Naive thymus-derived CD8-positive, alpha-beta T cell (primary cell): Measurements from ENCODE around the gene PLA2R1. TPM values are rescaled to one million over a fixed set of nuclear protein-coding genes. Genes with fewer than 3 reads are reported as not detected.

ENCODE experiments used
- ATAC-seq, 2 donors: fragments of 150-1000 bp; cut with Tn5 transposase in 1 of 2; sonication (Bioruptor Pico), chemical (Tn5 transposase) in 1 of 2; 1 replicate in 1 of 2; 2 replicates in 1 of 2; pipeline ENCODE4 v1.10.0; 2021; ENCODE audit warnings: mild to moderate bottlenecking in 2 of 2, moderate library complexity in 2 of 2
- POLR2A ChIA-PET: fragments of 350-600 bp; sonication (Branson Sonifier 250); formaldehyde crosslinking; loops from one replicate; lab custom pipeline; 2021; ENCODE audit warnings: antibody characterized with exemption; lab: Charles Lee
- DNase-seq, 10 donors: peaks; one replicate each; pipeline versions ENCODE4 v3.0.0 to v3.0.0-alpha.2; 2020 to 2022
- H3K27ac Mint-ChIP-seq, 10 donors: one replicate each; pipeline ENCODE4 v1.8.0; 2020 to 2022; ENCODE audit warnings: mild to moderate bottlenecking in 10 of 10, mixed read lengths in 10 of 10, moderate library complexity in 4 of 10, inconsistent platforms in 1 of 10
- H3K27me3 Mint-ChIP-seq, 5 donors: one replicate each; pipeline ENCODE4 v1.8.0; 2021 to 2022; ENCODE audit warnings: mixed read lengths in 5 of 5
- H3K36me3 Mint-ChIP-seq, 3 donors: one replicate each; pipeline ENCODE4 v1.8.0; 2020 to 2022; ENCODE audit warnings: mixed read lengths in 3 of 3, mild to moderate bottlenecking in 2 of 3, inconsistent platforms in 1 of 3
- H3K4me1 Mint-ChIP-seq, 4 donors: one replicate each; pipeline ENCODE4 v1.8.0; 2021 to 2022; ENCODE audit warnings: mixed read lengths in 4 of 4
- H3K4me3 Mint-ChIP-seq, 10 donors: one replicate each; pipeline ENCODE4 v1.8.0; 2020 to 2022; ENCODE audit warnings: mild to moderate bottlenecking in 10 of 10, mixed read lengths in 10 of 10, moderate library complexity in 6 of 10, inconsistent platforms in 1 of 10
- H3K9me3 Mint-ChIP-seq, 9 donors: one replicate each; pipeline ENCODE4 v1.8.0; 2020 to 2022; ENCODE audit warnings: mixed read lengths in 9 of 9, mild to moderate bottlenecking in 3 of 9, inconsistent platforms in 1 of 9, moderate library complexity in 1 of 9
- polyA plus RNA-seq, 3 donors: library from polyadenylated mRNA; unstranded; fragments of 300-500 nt; fragmentation: Illumina TruSeq; gene quantifications; one replicate each; pipeline ENCODE4 v1.2.3, GENCODE V29; 2021
- total RNA-seq, 8 experiments: library from RNA in 2 of 8; stranded (reverse) in 2 of 8; gene quantifications; one replicate each; pipeline ENCODE4 v1.2.3 and lab custom pipeline; 2021 to 2026

Gene PLA2R1
- total and polyA plus RNA-seq, 5 experiments from 2014 or later, result not detected

- POLR2A ChIA-PET, result no interaction called here
- Mint-ChIP-seq H3K36me3 (peaks cover 0 to 6% (median 4%) of the 10 kb centered on the region in 3 donors), H3K4me1 (peaks cover 4 to 9% (median 7%) of the 10 kb centered on the region in 4 donors), H3K9me3 (peaks cover 0 to 1% (median 0%) of the 10 kb centered on the region in 9 donors), H3K27me3 (peaks cover 26 to 69% (median 61%) of the 10 kb centered on the region in 5 donors), H3K4me3 (no peak overlapping the region), H3K27ac (no peak overlapping the region)
- ATAC-seq, result no peak
- no peak for DNase-seq
Observed at GRCh38 chr2:160060297-160060696, 2.1 kb downstream of the PLA2R1 start.

GRCh38 chr2:160057356-160057755 is 5.1 kb downstream of the PLA2R1 start:
- no peak overlapping the region for H3K4me3 Mint-ChIP-seq
- DNase-seq, result no peak
- ATAC-seq, result no peak
- peaks cover 0 to 1% (median 0%) of the 10 kb centered on the region in 4 donors for H3K4me1 Mint-ChIP-seq
- H3K27me3 Mint-ChIP-seq, result peaks cover 24 to 50% (median 47%) of the 10 kb centered on the region in 5 donors
- peaks cover 0 to 6% (median 4%) of the 10 kb centered on the region in 3 donors for H3K36me3 Mint-ChIP-seq
- H3K27ac Mint-ChIP-seq, result peak overlapping the region in 1 of 10 donors; percentile 40
- H3K9me3 Mint-ChIP-seq, result no peaks in the 10 kb centered on the region
- POLR2A ChIA-PET, result no interaction called here

GRCh38 chr2:160055726-160056108 is 6.7 kb downstream of the PLA2R1 start:
- no peak for ATAC-seq
- peaks cover 0 to 6% (median 4%) of the 10 kb centered on the region in 3 donors for H3K36me3 Mint-ChIP-seq

GRCh38 chr2:160054984-160055725 is 7.3 kb downstream of the PLA2R1 start:
- POLR2A ChIA-PET, result no interaction called here
- peaks cover 18 to 46% (median 33%) of the 10 kb centered on the region in 5 donors for H3K27me3 Mint-ChIP-seq
- no peak overlapping the region for H3K27ac Mint-ChIP-seq
- no peak for DNase-seq
- no peaks in the 10 kb centered on the region for H3K9me3 Mint-ChIP-seq
- no peak overlapping the region for H3K4me3 Mint-ChIP-seq
- no peaks in the 10 kb centered on the region for H3K4me1 Mint-ChIP-seq
- H3K36me3 Mint-ChIP-seq, result peaks cover 0 to 6% (median 0%) of the 10 kb centered on the region in 3 donors
- no peak for ATAC-seq

More at GRCh38 chr2:160055726-160056108, 6.7 kb downstream of the PLA2R1 start:
- H3K9me3 Mint-ChIP-seq, result no peaks in the 10 kb centered on the region
- H3K4me1 Mint-ChIP-seq, result no peaks in the 10 kb centered on the region
- no peak for DNase-seq
- H3K27ac Mint-ChIP-seq, result no peak overlapping the region
- H3K4me3 Mint-ChIP-seq, result no peak overlapping the region
- H3K27me3 Mint-ChIP-seq, result peaks cover 20 to 47% (median 38%) of the 10 kb centered on the region in 5 donors
- POLR2A ChIA-PET, result no interaction called here

GRCh38 chr2:160053946-160054345 is 8.5 kb downstream of the PLA2R1 start:
- H3K9me3 Mint-ChIP-seq, result no peaks in the 10 kb centered on the region
- no peak overlapping the region for H3K4me3 Mint-ChIP-seq
- H3K4me1 Mint-ChIP-seq, result no peaks in the 10 kb centered on the region
- H3K36me3 Mint-ChIP-seq, result peaks cover 0 to under 1% (median 0%) of the 10 kb centered on the region in 3 donors
- peaks cover 12 to 36% (median 25%) of the 10 kb centered on the region in 5 donors for H3K27me3 Mint-ChIP-seq
- POLR2A ChIA-PET, result no interaction called here
- DNase-seq, result no peak
- no peak for ATAC-seq
- H3K27ac Mint-ChIP-seq, result no peak overlapping the region

DNA sequence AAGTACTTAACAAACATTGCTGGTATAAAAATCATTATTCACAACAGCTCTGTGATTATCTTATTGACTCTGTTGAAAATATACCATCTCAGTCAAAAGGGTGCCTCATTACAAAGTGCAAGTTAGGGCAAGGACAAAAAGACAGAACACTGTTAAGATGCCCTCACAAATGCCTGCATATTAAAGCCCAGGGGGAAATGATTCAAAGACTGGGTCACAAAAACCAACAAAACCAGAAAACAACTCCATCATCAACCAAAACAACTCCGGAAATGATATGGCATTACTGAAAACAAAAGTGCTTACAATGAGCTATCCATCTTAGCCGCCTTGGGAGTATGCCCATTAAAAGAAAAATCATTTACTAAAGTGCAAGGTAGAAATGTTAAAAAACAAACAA is 9.9 kb downstream of the PLA2R1 start:
- Mint-ChIP-seq H3K27me3 (peaks cover 6 to 22% (median 13%) of the 10 kb centered on the region in 5 donors), H3K4me3 (no peak overlapping the region), H3K4me1 (no peaks in the 10 kb centered on the region), H3K9me3 (no peaks in the 10 kb centered on the region), H3K36me3 (no peaks in the 10 kb centered on the region), H3K27ac (no peak overlapping the region)
- DNase-seq (no peak), ATAC-seq (no peak)
- POLR2A ChIA-PET, result no interaction called here

DNA sequence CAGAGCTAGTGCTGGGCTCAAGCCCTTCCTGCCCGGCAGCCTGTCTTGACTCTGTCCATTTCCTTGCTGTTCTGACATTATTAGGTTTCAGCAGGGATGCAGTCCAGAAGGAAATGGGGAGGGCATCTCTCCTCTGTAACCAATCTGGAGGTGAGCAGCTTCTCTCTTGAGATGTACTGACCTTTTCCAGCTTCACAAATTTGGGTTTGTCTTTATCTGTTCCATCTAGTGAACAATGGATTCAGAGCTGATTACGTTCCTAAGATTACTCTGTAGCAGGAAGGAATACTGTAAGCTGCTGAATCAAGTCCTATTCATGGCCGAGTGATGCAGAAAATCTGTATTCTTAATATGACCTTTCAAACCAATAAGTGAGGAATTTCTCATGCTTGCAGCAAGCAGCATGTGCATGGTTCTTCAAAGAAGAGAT is 11.0 kb downstream of the PLA2R1 start:
- H3K27ac Mint-ChIP-seq, result no peak overlapping the region
- H3K4me1 Mint-ChIP-seq, result no peaks in the 10 kb centered on the region
- peaks cover 5 to 13% (median 6%) of the 10 kb centered on the region in 5 donors for H3K27me3 Mint-ChIP-seq
- no peak for DNase-seq
- ATAC-seq, result no peak
- no peak overlapping the region for H3K4me3 Mint-ChIP-seq
- POLR2A ChIA-PET, result no interaction called here
- H3K9me3 Mint-ChIP-seq, result no peaks in the 10 kb centered on the region
- no peaks in the 10 kb centered on the region for H3K36me3 Mint-ChIP-seq

DNA sequence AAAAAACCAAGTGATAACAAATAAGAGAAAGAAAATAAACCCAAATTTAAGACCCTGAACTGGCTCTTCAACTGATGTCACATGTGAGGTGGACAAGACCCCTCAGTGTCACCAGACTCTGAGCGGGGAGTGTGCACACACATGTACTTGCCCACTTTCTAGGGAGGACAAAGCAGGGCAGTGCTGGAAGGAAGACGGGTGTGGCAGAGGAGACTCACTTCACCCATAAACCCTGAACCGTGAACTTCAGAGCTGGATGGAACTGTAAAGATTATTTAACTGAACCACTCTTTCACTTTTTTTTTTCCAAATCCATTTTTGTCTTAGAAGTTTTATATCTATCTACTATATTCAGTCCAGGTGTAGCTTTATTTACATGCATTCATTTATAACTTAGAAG is 12.3 kb downstream of the PLA2R1 start:
- no peaks in the 10 kb centered on the region for H3K9me3 Mint-ChIP-seq
- no peak overlapping the region for H3K27ac Mint-ChIP-seq
- no peaks in the 10 kb centered on the region for H3K4me1 Mint-ChIP-seq

GRCh38 chr2:160045703-160046210 is 16.7 kb downstream of the PLA2R1 start:
- H3K36me3 Mint-ChIP-seq, result no peaks in the 10 kb centered on the region
- no peak overlapping the region for H3K27ac Mint-ChIP-seq
- H3K27me3 Mint-ChIP-seq, result peaks cover 0 to 10% (median 6%) of the 10 kb centered on the region in 5 donors
- H3K9me3 Mint-ChIP-seq, result no peaks in the 10 kb centered on the region
- no peaks in the 10 kb centered on the region for H3K4me1 Mint-ChIP-seq
- no peak overlapping the region for H3K4me3 Mint-ChIP-seq
- ATAC-seq (no peak), DNase-seq (no peak)
- POLR2A ChIA-PET, result no interaction called here

More for the DNA sequence above, 12.3 kb downstream of the PLA2R1 start:
- Mint-ChIP-seq H3K36me3 (no peaks in the 10 kb centered on the region), H3K4me3 (no peak overlapping the region), H3K27me3 (peaks cover 5 to 13% (median 5%) of the 10 kb centered on the region in 5 donors)
- ATAC-seq (no peak), DNase-seq (no peak)
- POLR2A ChIA-PET, result no interaction called here

GRCh38 chr2:160044728-160045127 is 17.7 kb downstream of the PLA2R1 start:
- H3K9me3 Mint-ChIP-seq, result no peaks in the 10 kb centered on the region
- POLR2A ChIA-PET, result no interaction called here
- H3K4me3 Mint-ChIP-seq, result no peak overlapping the region
- no peaks in the 10 kb centered on the region for H3K4me1 Mint-ChIP-seq
- H3K36me3 Mint-ChIP-seq, result no peaks in the 10 kb centered on the region
- DNase-seq, result no peak
- H3K27me3 Mint-ChIP-seq, result peaks cover 0 to 10% (median 6%) of the 10 kb centered on the region in 5 donors
- no peak overlapping the region for H3K27ac Mint-ChIP-seq
- ATAC-seq, result no peak

DNA sequence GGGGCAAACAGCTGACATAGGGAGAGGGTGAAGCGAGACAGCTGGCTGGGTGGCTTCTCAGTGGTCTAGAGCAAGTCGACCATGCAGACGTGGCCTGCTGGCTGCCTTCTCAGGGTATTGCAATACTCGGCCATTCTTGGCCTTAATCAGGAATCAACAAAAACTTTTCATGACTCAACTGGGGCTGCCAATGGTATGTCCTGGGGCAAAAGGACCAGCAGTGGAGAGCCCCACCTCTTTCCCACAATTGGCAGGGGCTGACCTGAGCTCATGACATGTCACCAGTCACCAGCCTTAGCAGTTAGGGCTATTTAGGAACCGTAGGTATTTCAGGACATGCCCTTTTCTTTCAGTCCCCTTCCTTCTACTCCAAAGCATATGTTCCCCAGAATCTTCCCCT is 19.1 kb downstream of the PLA2R1 start:
- H3K4me3 Mint-ChIP-seq, result no peak overlapping the region
- POLR2A ChIA-PET, result no interaction called here
- H3K4me1 Mint-ChIP-seq, result no peaks in the 10 kb centered on the region
- no peak overlapping the region for H3K27ac Mint-ChIP-seq
- H3K9me3 Mint-ChIP-seq, result no peaks in the 10 kb centered on the region
- H3K36me3 Mint-ChIP-seq, result no peaks in the 10 kb centered on the region
- DNase-seq (no peak), ATAC-seq (no peak)
- H3K27me3 Mint-ChIP-seq, result peaks cover 0 to 10% (median 6%) of the 10 kb centered on the region in 5 donors

- ATAC-seq, result no peak
- POLR2A ChIA-PET, result no interaction called here
- Mint-ChIP-seq H3K4me1 (no peaks in the 10 kb centered on the region), H3K27ac (no peak overlapping the region), H3K4me3 (no peak overlapping the region), H3K36me3 (no peaks in the 10 kb centered on the region), H3K27me3 (peaks cover 0 to 10% (median 6%) of the 10 kb centered on the region in 5 donors), H3K9me3 (no peaks in the 10 kb centered on the region)
- DNase-seq, result no peak
Observed at GRCh38 chr2:160042054-160042453, 20.4 kb downstream of the PLA2R1 start.

DNA sequence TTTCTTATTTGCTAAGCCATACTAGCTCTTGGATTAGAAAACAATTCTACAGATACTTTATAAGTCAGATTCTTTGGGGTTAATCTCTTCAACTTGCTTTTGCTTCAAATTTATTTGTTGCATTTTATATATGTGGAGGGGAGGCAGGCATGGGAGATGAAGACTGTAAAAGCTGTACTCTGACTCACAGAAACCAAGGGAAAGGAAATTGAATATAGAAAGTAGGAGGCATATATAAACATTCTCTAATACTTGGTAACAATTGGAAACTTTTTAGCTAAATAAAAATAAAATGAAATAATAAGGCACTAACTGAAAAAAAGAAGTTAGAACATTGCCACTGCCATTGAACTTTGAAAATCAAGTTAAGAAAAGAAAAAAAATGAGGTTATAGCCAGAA is 21.3 kb downstream of the PLA2R1 start:
- Mint-ChIP-seq H3K9me3 (no peaks in the 10 kb centered on the region), H3K4me3 (no peak overlapping the region), H3K36me3 (no peaks in the 10 kb centered on the region), H3K27ac (no peak overlapping the region), H3K4me1 (no peaks in the 10 kb centered on the region), H3K27me3 (peaks cover 0 to 10% (median 6%) of the 10 kb centered on the region in 5 donors)
- no peak for DNase-seq
- ATAC-seq, result no peak
- POLR2A ChIA-PET, result no interaction called here
